ENCODE results near the gene STAMBPL1. TPM values are rescaled to one million over a fixed set of nuclear protein-coding genes. Genes with fewer than 3 reads are reported as not detected.

The STAMBPL1 gene
- 22.2 and 64.6 TPM in 2 replicates for total RNA-seq

GRCh38 chr10:88879534-88880281 is at the start of gene STAMBPL1:
STAMBPL1 (plus strand) TSS chr10:88880245; CDS start chr10:88901709, 21,464 bp downstream.

GRCh38 chr10:88851706-88852105 is 28.3 kb upstream of the STAMBPL1 start, which contains the start of gene ANKRD22:
ANKRD22 (minus strand) TSS chr10:88851844; CDS start chr10:88851607, 237 bp downstream.

GRCh38 chr10:88952647-88953111 is 72.6 kb downstream of the STAMBPL1 start, which contains the start of gene ACTA2:
ACTA2 (minus strand) TSS chr10:88952773; CDS start chr10:88948930, 3,843 bp downstream.

Other genes starting within 250 kb of the STAMBPL1 start
- gene LIPF, start 215.8 kb upstream of the STAMBPL1 start, total RNA-seq = not detected in 2 replicates
- gene LIPK, start 174.0 kb upstream of the STAMBPL1 start, total RNA-seq = not detected in 2 replicates
- not detected in 2 replicates for gene LIPN, start 120.2 kb upstream of the STAMBPL1 start, total RNA-seq
- 0.13 TPM in 1 of 2 replicates, not detected in the other for gene LIPM, start 77.5 kb upstream of the STAMBPL1 start, total RNA-seq
- gene ANKRD22, start 28.4 kb upstream of the STAMBPL1 start, total RNA-seq = 0.06 and 0.13 TPM in 2 replicates
- gene ACTA2, start 72.5 kb downstream of the STAMBPL1 start, total RNA-seq = 113 and 260 TPM in 2 replicates
- gene FAS, start 110.6 kb downstream of the STAMBPL1 start, total RNA-seq = 92.9 and 105 TPM in 2 replicates